Measurements from ENCODE around the gene ZFP36.

DNA sequence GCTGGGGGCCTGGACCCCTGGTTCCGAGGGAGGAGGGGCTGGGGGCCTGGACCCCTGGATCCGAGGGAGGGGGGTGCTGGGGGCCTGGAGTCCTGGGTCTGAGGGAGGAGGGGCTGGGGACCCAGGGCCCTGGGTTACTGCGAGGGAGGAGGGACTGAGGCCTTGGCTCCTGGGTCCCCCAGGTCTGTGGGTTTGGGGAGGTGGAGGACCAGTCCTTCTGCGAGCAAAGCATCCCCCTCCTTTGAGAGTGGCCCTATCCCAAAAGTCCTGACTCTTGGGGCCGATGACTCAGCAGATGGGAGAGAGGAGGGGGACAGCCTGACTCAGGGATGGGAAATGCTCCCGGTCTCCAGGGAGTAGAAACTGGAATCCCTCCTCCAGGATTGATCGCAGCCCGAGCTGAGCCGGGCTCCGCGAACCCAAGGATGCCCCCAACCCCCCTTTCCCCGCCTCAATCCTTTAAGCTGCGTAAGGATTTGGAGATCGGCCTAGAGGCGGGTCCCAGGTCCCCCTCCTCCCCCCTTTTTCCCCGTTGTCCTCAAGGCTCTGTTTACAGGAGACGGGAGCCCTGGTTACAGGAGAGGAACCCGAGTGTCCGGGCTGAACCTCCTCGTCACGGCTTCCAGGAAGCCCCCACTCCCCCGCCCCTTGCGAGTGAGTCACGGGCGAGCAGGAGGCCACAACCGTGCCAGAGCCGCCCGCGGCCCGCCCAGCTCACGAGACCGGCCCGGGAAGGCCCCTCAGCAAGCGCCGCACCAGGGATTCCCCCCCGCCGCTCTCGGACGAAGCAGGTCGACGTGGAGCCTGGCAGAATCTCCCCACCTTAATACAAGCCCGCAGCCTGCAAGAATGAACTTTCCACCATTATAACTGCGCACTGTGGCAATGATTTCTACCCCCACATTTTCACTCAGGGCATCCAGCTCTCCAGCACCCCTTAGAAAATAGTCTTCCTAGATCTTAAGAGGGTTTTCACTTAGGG lies 3.0 kb upstream of the ZFP36 start:
- peak; percentile 12 for TF ChIP-seq POLR2A (IDR thresholded peaks at IDR 0.05)
- TF ChIP-seq, protein P1, sequence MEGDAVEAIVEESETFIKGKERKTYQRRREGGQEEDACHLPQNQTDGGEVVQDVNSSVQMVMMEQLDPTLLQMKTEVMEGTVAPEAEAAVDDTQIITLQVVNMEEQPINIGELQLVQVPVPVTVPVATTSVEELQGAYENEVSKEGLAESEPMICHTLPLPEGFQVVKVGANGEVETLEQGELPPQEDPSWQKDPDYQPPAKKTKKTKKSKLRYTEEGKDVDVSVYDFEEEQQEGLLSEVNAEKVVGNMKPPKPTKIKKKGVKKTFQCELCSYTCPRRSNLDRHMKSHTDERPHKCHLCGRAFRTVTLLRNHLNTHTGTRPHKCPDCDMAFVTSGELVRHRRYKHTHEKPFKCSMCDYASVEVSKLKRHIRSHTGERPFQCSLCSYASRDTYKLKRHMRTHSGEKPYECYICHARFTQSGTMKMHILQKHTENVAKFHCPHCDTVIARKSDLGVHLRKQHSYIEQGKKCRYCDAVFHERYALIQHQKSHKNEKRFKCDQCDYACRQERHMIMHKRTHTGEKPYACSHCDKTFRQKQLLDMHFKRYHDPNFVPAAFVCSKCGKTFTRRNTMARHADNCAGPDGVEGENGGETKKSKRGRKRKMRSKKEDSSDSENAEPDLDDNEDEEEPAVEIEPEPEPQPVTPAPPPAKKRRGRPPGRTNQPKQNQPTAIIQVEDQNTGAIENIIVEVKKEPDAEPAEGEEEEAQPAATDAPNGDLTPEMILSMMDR (IDR thresholded peaks at IDR 0.05): no peak
